Measurements from ENCODE around the gene RBM15B. TPM values are rescaled to one million over a fixed set of nuclear protein-coding genes. Genes with fewer than 3 reads are reported as not detected.

RBM15B gene
- total and polyA plus RNA-seq, 2 experiments from 2014 or later = 16.3 to 57.9 TPM

GRCh38 chr3:51395493-51396213 is 4.6 kb downstream of the RBM15B start (continued):
- TF ChIP-seq ZNF462 (CRISPR knock-in tag; IDR thresholded peaks at IDR 0.05) (no peak), CTCF (conservative IDR thresholded peaks at IDR 0.05; ENCODE audit: low read depth in 2 of 2) (no peak), NANOG (IDR thresholded peaks at IDR 0.05; ENCODE audit: borderline replicate concordance) (no peak), POLR2AphosphoS5 (IDR thresholded peaks at IDR 0.05; ENCODE audit: low read depth) (no peak), STAT1 (IDR thresholded peaks at IDR 0.05; ENCODE audit: unreplicated experiment) (no peak), CREB1 (CRISPR knock-in tag; IDR thresholded peaks at IDR 0.05; ENCODE audit: low read depth) (no peak)

DNA sequence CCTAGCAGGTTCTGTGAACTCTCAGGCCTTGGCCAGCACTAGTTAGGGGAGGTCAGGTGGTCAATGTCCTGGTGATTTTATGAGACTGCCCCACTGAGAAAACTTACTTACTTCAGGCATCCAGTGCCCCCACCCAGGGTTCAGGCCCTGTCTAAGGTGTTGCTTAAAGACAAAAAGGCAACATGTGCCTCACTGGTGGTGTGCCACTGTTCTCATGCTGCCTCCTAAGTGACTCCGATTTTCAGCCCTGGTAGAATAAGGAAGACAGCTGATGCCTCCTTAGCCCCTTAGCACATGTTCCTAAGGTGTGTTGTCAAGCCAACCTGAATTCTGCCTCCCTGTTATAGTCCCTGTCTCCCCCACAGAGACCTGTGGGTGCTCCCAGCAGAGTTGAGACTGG is 5.3 kb downstream of the RBM15B start:
- Histone ChIP-seq H3K9me2 (ENCODE audit: insufficient read depth) (no peaks in the 10 kb centered on the region), H3K36me3 (ENCODE audit: insufficient read depth) (peaks cover 15% of the 10 kb centered on the region), H3K27me3 (ENCODE audit: insufficient read depth) (no peaks in the 10 kb centered on the region), H3F3A (replicated peaks; ENCODE audit: low read depth) (peaks cover 9% of the 10 kb centered on the region; the same call in 1 of the 2 replicates), H3K4me2 (no peak overlapping the region), H3K27ac (ENCODE audit: low read depth) (no peak overlapping the region), H2AFZ (no peak overlapping the region), H3K4me3 (no peak overlapping the region), H4K20me1 (replicated peaks; ENCODE audit: insufficient read depth) (peaks cover 27% of the 10 kb centered on the region), H3K4me1 (ENCODE audit: insufficient read depth) (peaks cover 13% of the 10 kb centered on the region), H3K79me2 (replicated peaks; ENCODE audit: insufficient read depth) (peaks cover 45% of the 10 kb centered on the region)
- Mint-ChIP-seq H3K9me3 (peaks cover 20% of the 10 kb centered on the region; the same call in 2 of the 3 replicates), H3K4me1 (peaks cover 30% of the 10 kb centered on the region), H3K36me3 (ENCODE audit: low read depth) (peaks cover 60% of the 10 kb centered on the region), H3K27ac (peak overlapping the region; percentile 0; the same call in 1 of the 2 replicates), H3K27me3 (ENCODE audit: insufficient read depth, low read depth, poor library complexity) (peaks cover 16% of the 10 kb centered on the region), H3K4me3 (no peak overlapping the region)
- TF ChIP-seq ZNF331 (CRISPR knock-in tag; IDR thresholded peaks at IDR 0.05; ENCODE audit: low read depth) (no peak), POLR2AphosphoS5 (IDR thresholded peaks at IDR 0.05; ENCODE audit: low read depth) (0 out of 2 replicates have a peak, but pooled peaks have one; percentile 4)
- no peak for DNase-seq (ENCODE audit: low spot score)
- no peak for ATAC-seq
